ENCODE results near the gene LYG2. TPM values are rescaled to one million over a fixed set of nuclear protein-coding genes. Genes with fewer than 3 reads are reported as not detected.
A peak's percentile ranks its signal among the peaks of the same experiment; 100 is the strongest.
"Not testable (repeated sequence)": the region's sequence is repeated elsewhere in the genome, so short reads cannot be mapped to it uniquely, and the experiment has no call there.

LYG2 gene
- total RNA-seq, 2 experiments from 2014 or later: not detected

DNA sequence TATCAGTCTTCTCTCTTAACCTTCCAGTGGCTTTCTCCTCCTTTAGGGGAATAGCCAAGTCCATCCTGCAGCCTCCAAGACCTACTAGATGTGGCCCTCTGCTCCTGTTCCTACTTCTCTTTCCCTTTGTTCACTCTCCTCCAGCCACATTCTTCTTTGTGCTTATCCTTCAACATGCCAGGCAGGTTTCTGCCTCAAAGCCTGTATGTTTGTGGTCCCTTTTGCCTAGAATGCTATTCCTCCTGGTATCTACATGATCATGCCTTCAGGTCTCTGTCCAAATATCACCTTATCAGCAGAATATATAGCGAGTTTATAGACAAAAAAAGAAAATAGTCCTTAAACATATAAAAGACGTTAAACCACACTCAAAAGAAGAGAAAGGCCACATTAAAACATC, 5.5 kb downstream of the LYG2 start:
- peaks cover 4% of the 10 kb centered on the region for H3K9me3 Mint-ChIP-seq
- H3K4me3 Mint-ChIP-seq: no peak overlapping the region
- peaks cover 5% of the 10 kb centered on the region for H3K36me3 Mint-ChIP-seq
- POLR2A ChIA-PET: no interaction called here
- H3K27me3 Mint-ChIP-seq: no peaks in the 10 kb centered on the region
- H3K27ac Mint-ChIP-seq: no peak overlapping the region
- H3K4me1 Mint-ChIP-seq: no peaks in the 10 kb centered on the region
- ATAC-seq (ENCODE audit: low read depth): no peak
- DNase-seq: no peak

DNA sequence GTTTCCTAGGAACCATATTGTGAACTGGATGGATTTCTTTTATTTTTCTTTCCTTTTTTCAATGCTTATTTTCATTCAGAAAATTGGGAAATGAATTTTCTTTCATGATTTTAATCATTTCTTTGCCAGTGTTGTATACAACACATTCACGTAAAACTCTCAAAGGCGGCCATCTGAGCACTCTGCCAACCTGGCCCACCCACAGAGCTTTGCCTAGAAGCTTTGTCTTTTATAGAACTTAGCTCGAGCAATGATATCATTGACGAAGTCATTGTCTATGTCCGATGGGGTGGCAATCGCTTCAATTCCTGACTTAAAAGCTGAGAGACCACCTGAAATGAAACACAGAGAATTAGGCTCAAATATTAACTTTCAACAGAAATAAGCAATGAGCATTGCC, 13.3 kb downstream of the LYG2 start:
- ATAC-seq (ENCODE audit: low read depth) (no peak), DNase-seq (no peak)
- Mint-ChIP-seq H3K9me3 (no peaks in the 10 kb centered on the region), H3K27me3 (no peaks in the 10 kb centered on the region), H3K4me1 (no peaks in the 10 kb centered on the region), H3K27ac (no peak overlapping the region), H3K4me3 (no peak overlapping the region), H3K36me3 (peaks cover 2% of the 10 kb centered on the region)
- POLR2A ChIA-PET: no interaction called here

- ATAC-seq (ENCODE audit: low read depth) (no peak), DNase-seq (no peak)
- H3K27ac Mint-ChIP-seq: no peak overlapping the region
- no peaks in the 10 kb centered on the region for H3K27me3 Mint-ChIP-seq
- no peak overlapping the region for H3K4me3 Mint-ChIP-seq
- H3K4me1 Mint-ChIP-seq: no peaks in the 10 kb centered on the region
- POLR2A ChIA-PET: no interaction called here
- no peaks in the 10 kb centered on the region for H3K36me3 Mint-ChIP-seq
- no peaks in the 10 kb centered on the region for H3K9me3 Mint-ChIP-seq
Measured at GRCh38 chr2:99240431-99240830, 15.0 kb downstream of the LYG2 start.

DNA sequence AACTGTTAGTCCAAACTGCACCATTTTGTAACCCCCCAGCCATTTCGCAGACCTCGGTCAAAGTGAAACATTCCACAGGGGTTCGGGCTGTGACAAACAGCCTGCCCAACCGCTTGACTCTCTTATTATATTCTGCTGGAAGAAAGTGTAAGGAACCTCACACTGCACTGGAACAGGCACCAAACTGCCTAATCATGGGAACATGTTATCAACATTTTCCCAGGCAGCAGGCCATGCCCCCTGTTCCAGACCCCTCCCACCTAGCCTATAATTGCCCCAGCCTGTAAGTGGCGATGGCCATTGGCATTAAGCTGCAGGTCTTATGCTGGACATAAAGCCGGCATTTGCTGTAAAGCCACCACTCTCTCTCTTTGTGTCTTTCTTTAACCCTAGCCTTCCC, 16.9 kb downstream of the LYG2 start:
- Mint-ChIP-seq H3K9me3 (peaks cover 2% of the 10 kb centered on the region), H3K36me3 (no peaks in the 10 kb centered on the region), H3K27me3 (no peaks in the 10 kb centered on the region), H3K27ac (no peak overlapping the region), H3K4me3 (no peak overlapping the region), H3K4me1 (no peaks in the 10 kb centered on the region)
- POLR2A ChIA-PET: no interaction called here
- no peak for ATAC-seq (ENCODE audit: low read depth)
- no peak for DNase-seq

DNA sequence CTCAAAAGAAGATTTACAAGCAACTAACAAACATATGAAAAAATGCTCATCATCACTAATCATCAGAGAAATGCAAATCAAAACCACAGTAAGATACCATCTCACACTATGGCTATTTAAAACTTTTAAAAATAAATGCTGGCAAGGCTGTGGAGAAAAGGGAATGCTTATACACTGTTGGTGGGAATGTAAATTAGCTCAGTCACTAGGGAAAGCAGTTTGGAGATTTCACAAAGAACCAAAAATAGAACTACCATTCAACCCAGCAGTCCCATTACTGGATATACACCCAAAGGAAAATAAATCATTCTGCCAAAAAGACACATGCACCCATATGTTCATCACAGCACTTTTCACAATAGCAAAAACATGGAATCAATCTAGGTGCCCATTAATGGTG, 22.3 kb downstream of the LYG2 start:
- H3K36me3 Mint-ChIP-seq; DNase-seq; H3K27ac Mint-ChIP-seq; ATAC-seq (ENCODE audit: low read depth); POLR2A ChIA-PET; H3K4me3 Mint-ChIP-seq; H3K4me1 Mint-ChIP-seq; H3K27me3 Mint-ChIP-seq: not testable (repeated sequence)
- H3K9me3 Mint-ChIP-seq: peaks cover 21% of the 10 kb centered on the region

DNA sequence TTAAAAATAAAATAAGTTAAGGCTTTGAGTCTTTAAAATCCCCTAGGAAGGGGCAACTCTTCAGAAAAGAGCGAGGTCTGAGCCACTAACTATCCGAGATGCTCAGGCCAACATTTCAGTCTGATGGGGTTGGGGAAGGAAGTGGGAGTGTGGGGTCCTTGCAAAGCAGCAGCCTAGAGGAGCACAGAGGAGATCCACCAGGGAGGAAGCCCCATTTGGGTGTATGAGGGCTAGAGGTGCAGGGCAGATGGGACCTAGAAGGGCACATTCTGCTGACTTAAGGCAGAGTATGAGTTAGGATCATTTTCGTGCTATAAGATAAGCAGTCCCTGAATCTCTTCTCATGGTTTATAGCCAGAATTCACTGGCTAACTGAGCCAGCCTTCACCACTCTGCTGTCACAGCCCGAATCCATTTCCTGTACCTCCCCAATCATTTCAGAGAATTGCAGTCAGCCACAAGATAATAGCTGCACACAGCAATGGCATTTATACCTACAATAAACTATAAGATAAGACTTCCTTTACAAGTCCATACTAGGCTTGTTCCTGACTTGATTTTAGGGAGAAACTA, 37.5 kb downstream of the LYG2 start:
- Mint-ChIP-seq H3K4me3 (no peak overlapping the region), H3K36me3 (peaks cover 9% of the 10 kb centered on the region), H3K27me3 (no peaks in the 10 kb centered on the region), H3K9me3 (no peaks in the 10 kb centered on the region), H3K4me1 (peaks cover 7% of the 10 kb centered on the region), H3K27ac (no peak overlapping the region)
- ATAC-seq (ENCODE audit: low read depth) (peak; percentile 60), DNase-seq (no peak)
- POLR2A ChIA-PET: interaction anchor here (0.7 kb wide), 2 partner anchors 9 to 117 kb away, joined by 3 to 11 read pairs; no protein-coding TSS in a partner anchor

DNA sequence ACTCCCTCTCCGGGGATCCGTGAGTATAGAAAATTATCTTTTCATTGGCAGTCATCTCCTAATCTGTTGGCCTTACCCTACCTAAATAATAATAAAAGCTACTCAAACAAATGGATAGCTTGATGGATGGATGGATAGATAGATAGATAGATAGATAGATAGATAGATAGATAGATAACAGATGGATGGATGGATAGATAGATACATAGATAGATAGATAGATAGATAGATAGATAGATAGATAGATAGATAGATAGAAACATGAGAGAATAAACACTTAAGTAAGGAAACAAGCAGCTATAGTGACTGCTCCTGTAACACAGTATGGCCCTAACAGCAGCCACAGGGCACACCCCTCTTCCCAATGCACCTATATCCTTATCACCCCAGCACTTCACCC, 39.4 kb downstream of the LYG2 start:
- no peak overlapping the region for H3K27ac Mint-ChIP-seq

GRCh38 chr2:99205491-99205890, 50.0 kb downstream of the LYG2 start:
- Mint-ChIP-seq H3K36me3 (peaks cover 37% of the 10 kb centered on the region), H3K27ac (no peak overlapping the region), H3K27me3 (no peaks in the 10 kb centered on the region), H3K4me3 (no peak overlapping the region), H3K4me1 (peaks cover 6% of the 10 kb centered on the region), H3K9me3 (peaks cover 10% of the 10 kb centered on the region)
- POLR2A ChIA-PET: no interaction called here
- ATAC-seq (ENCODE audit: low read depth) (no peak), DNase-seq (no peak)

More for the DNA sequence above, 39.4 kb downstream of the LYG2 start:
- H3K4me1 Mint-ChIP-seq: peaks cover 7% of the 10 kb centered on the region
- no peaks in the 10 kb centered on the region for H3K27me3 Mint-ChIP-seq
- H3K4me3 Mint-ChIP-seq: no peak overlapping the region
- H3K36me3 Mint-ChIP-seq: peaks cover 8% of the 10 kb centered on the region
- H3K9me3 Mint-ChIP-seq: no peaks in the 10 kb centered on the region
- DNase-seq (no peak), ATAC-seq (ENCODE audit: low read depth) (no peak)
- POLR2A ChIA-PET: no interaction called here

- Mint-ChIP-seq H3K4me1 (peaks cover 2% of the 10 kb centered on the region), H3K9me3 (peaks cover 7% of the 10 kb centered on the region), H3K27ac (no peak overlapping the region), H3K36me3 (peaks cover 22% of the 10 kb centered on the region), H3K27me3 (no peaks in the 10 kb centered on the region), H3K4me3 (no peak overlapping the region)
- POLR2A ChIA-PET: no interaction called here
- ATAC-seq (ENCODE audit: low read depth) (no peak), DNase-seq (no peak)
Measured at GRCh38 chr2:99201959-99202678, 53.3 kb downstream of the LYG2 start.

GRCh38 chr2:99200076-99200800, 55.2 kb downstream of the LYG2 start:
- no peaks in the 10 kb centered on the region for H3K9me3 Mint-ChIP-seq
- no peak overlapping the region for H3K27ac Mint-ChIP-seq
- POLR2A ChIA-PET: no interaction called here
- no peak overlapping the region for H3K4me3 Mint-ChIP-seq
- ATAC-seq (ENCODE audit: low read depth) (no peak), DNase-seq (no peak)
- H3K27me3 Mint-ChIP-seq: no peaks in the 10 kb centered on the region
- H3K4me1 Mint-ChIP-seq: peaks cover 2% of the 10 kb centered on the region
- peaks cover 14% of the 10 kb centered on the region for H3K36me3 Mint-ChIP-seq

GRCh38 chr2:99198103-99198841, 57.2 kb downstream of the LYG2 start:
- no peak for ATAC-seq (ENCODE audit: low read depth)
- H3K27ac Mint-ChIP-seq: no peak overlapping the region
- no peaks in the 10 kb centered on the region for H3K9me3 Mint-ChIP-seq
- POLR2A ChIA-PET: no interaction called here
- H3K4me1 Mint-ChIP-seq: peaks cover 2% of the 10 kb centered on the region
- no peaks in the 10 kb centered on the region for H3K27me3 Mint-ChIP-seq
- peaks cover 12% of the 10 kb centered on the region for H3K36me3 Mint-ChIP-seq
- no peak overlapping the region for H3K4me3 Mint-ChIP-seq
- DNase-seq: no peak

- POLR2A ChIA-PET; H3K9me3 Mint-ChIP-seq; H3K27me3 Mint-ChIP-seq; H3K4me3 Mint-ChIP-seq; H3K27ac Mint-ChIP-seq; ATAC-seq (ENCODE audit: low read depth); H3K4me1 Mint-ChIP-seq; DNase-seq: not testable (repeated sequence)
- H3K36me3 Mint-ChIP-seq: peaks cover 33% of the 10 kb centered on the region
Measured at GRCh38 chr2:99192364-99192763, 63.1 kb downstream of the LYG2 start.
